Stimulated activated CD4-positive, alpha-beta T cell treated with anti-CD3 and anti-CD28 coated beads, Interleukin-1b, Interleukin-23, amount 100 ng/mL, for 4 hours (primary cell): Measurements from ENCODE around the gene ITPKB.
"Not testable (repeated sequence)": the region's sequence is repeated elsewhere in the genome, so short reads cannot be mapped to it uniquely, and the experiment has no call there.

Experiments
- DNase-seq, 2 donors: peaks; one replicate each; pipeline ENCODE4 v3.0.0-alpha.2; 2020; ENCODE audit warnings: low read depth in 2 of 2

ITPKB gene

DNA sequence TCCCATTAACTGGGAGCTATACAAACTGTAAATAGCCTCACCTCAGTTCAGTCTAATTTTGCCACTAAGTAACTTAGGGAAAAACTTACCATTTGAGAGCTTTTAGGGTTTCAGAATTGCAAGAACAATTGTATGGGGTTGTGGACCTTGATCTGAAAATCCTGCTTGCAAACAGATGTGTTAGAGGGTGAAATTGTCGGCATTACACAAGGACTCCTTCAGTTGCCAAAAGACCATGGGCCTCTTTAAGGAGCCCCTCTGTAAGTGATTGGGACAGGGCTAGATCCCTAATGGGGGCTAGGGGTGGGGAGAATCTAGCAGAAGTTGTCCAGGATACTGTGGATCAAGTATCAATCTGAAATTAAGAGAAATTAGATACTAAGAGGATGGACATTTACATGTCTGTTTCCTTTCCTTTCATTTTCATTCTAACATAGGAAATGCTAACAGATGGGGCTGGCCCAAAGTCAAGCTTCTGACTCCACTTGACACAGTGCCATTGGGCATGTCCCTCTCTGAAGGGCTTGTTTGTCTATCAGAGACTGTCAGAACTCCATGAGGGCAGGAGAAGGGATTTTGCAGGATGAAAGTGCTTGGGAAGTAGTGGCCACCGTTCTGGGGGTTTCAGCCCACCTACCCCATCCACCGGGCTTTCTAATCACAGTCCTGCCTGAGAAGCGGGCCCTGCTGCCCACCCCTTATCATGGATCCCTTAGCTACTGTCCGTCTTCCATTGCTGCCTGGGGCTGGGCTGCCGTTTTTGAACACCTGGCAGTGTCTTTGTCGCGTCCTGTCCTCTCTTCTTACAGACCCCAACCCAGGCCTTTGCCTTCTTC lies 135.8 kb downstream of the ITPKB start:
- DNase-seq: no peak

DNA sequence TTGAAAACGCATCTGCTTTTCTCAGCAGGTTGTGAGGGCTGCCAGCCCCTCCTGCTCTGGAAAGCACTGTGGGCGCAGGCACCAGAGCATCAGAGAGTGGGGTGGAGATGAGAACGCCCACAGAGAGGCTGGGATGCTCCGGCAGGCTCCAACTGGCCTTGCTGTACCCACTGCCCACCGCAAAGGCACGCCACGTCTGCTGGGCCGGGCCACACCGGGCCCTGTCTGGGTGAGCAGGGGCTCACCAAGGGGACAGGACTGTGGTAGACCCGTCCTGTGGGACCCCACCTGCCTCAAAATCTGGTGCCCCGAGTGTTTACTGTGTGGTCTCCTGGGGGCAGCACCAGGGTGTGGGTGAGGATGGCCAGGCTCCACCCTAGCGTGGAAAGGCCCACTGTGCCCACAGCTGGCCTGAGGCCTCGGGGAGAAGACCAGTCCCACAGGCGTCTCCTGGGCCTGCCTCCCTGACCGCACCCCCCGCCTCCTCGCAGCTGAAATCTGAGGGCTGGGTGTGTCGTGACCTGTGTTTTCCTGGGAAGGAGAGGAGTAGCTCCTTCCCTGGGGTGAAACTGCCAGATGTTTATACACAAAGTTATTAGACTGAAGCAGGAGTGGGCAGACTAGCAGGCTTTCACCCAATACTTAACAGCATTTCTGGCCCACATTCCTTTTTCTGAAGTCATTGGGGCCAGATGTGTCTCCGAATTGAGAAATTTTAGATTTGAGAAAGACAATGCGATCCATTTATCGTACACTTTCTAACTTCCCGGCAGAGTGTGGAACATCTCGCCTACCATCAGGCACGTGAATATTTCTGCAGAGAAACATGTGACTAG lies 136.7 kb downstream of the ITPKB start:
- no peak for DNase-seq

DNA sequence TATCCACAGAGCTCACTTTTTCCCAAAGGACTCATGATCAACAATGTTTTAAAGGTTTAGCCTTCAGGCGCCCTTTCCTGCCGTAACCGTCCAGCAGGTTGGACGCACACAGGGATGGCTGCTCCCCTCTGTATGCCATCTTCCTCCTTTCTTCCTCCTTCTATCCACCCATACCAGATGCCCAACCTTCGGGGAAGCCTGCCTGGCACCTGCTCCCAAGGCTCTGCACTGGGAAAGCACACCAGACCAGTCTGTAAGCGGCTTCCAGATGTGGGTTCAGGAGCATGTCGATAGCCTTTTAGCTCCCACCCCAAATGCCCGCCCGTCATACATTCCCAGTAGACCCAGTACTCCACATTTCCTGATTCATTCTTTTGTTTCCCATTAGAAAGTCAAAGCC lies 137.6 kb downstream of the ITPKB start:
- no peak for DNase-seq

DNA sequence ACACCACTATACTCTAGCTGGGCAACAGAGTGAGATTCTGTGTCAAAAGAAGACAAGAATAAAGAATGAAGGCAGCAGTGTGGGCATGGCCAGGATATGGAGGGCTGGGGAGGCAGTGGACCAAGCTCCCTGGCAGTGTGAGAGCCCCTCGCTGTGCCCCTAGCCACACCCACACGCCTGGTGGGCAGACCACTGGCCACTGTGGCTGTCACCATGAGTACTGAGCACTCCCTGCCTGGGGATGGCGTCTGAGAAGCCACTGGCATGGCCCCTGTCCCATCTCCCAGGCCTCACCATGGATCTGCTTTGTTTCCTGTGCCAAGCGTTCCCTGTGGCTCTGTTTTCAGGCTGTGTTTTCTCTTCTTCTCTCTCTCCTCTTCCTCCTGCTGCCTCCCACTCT lies 138.8 kb downstream of the ITPKB start:
- no peak for DNase-seq

DNA sequence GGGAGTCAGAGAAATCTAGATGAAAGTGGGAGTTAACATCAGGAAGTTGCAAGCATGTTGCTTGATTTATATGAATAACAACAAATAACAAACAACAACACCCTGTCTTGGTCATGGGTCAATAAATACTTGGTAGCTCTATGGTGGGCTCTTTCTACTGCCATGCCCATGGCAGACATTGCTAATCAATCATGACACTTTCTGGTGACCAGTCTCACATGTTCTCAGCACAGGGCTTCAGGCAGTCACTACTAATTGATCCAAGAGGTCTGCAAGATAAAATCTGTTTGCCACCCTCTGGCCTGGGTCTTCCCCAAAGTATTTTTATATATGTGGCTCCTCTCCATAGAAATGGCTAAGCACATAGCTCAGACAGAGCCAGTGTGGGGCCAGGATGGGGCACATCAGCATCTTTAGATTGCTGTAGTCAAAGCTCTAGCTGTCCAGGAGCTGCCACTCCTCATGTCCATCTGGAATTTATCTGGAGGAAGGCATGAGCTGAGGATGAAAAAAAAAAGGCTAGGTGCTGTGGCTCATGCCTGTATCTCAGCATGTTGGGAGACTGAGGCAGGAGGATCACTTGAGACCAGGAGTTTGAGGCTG lies 139.3 kb downstream of the ITPKB start:
- DNase-seq: no peak

DNA sequence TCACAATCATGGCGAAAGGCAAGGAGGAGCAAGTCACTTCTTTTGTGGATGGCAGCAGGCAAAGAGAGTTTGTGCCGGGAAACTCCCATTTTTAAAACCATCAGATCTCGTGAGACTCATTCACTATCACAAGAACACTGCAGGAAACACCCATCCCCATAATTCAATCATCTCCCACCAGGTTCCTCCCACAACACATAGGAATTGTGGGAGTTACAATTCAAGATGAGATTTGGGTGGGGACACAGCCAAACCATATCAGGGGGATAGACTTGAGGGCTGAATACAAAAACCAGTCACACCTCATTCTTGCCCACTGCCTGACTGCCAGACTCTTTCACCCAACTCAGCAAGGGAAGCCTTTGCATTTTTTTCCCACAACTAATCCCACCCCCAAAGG lies 140.1 kb downstream of the ITPKB start:
- not testable (repeated sequence) for DNase-seq

DNA sequence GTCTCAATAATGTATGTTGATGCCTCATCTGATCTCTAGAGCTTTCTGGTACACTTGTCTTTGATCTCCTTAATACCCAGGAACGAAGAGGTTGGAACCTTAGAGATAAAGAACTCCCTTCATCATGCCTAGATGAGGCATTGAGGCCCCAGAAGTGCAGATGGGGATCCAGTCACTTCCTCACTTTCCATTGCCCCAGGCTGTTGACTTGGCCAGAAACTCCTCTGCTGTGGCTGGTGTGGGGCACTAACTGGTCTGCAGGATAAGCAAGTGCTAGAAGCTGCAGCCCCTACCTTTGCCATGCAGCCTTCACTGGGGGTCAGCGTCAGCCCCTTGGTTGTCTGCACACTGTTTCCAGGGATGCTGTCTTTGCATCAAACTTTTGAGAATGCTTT lies 140.6 kb downstream of the ITPKB start:
- no peak for DNase-seq

DNA sequence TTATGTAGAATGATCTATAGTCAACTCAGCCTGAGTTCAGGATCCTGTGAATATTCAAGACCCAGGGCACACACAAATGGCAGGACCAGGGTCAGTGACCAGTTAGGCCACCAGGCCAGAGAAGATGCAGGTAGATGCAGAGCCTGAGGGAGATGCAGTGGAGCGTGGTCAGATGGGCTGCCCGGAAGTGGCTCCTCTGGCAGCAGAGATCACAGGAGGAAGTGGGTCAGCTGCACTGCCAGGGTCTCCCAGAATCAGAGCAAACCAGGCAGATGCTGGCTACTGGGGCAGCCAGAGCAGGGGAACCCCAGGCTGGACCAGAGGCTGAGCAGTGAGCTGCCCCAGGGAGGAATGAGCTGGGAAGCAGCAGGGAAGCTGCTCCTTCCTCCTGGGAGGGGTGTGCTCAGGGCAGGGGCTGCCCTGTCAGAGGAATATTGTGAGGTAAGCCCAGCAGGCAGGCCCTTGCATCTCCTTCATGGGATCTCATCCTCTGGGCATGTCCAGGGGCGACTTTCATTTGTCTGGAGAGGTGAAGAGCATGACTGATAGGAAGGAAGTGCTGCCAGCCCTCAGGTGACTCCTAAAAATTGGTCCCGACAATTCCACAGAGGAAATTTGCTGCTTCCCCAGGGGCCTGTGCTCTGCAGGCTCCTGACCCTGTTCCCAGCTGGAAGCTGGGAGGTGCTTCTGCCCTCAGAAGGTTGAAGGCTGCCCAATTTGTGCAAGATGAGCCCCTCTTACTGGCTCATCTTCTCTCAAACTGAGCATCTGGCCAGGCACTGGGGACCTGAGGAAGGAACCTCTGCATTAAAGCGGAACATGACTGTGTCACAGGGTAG lies 141.2 kb downstream of the ITPKB start:
- no peak for DNase-seq

DNA sequence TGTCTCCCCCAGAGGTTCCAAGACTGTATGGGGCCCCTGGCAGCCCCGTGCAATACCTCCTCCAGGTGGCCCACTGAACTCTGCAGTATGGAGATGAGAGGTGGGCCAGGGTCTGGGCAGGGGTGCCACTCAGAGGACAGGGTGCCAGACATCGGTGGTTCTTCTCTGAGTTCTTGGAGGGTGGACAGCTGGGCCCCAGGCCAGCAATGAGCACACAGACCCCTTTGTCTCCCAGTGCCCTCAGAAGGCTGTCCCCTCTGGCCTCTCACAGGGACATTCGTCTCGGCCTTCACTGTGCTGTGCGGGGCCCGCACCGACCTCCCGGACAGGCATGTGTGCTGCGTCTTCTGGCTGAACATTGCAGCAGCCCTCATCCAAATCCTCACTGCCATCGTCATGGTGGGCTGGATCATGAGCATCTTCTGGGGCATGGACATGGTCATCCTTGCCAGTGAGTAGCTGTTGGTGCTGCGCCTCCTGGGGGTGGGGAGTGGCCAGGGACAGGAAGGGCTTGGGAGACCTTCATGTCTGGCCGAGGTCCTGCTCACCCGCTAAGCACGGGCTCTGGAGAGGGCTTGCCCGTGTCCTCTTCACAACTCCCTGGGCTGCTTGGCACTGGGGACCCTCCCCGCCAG lies 142.4 kb downstream of the ITPKB start:
- DNase-seq: no peak

DNA sequence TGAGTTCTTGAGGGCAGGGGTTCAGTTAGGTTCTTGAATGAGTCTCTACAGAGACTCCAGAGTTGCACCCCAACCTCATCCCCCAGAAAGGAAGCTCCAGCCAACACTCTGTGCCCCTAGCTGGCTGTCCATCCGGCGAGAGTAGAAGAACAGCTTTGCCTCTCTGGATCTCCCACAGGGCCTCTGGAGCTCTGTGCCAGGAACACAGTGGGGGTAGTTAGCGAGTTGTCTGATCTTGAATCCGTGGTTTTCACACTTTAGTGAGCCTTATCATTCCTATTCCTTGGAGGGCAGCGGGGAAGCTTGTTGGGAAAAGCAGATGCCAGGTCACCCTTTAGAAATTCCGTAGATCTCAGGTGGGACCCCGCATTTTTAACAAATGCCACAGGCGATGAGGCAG lies 145.5 kb downstream of the ITPKB start:
- no peak for DNase-seq

DNA sequence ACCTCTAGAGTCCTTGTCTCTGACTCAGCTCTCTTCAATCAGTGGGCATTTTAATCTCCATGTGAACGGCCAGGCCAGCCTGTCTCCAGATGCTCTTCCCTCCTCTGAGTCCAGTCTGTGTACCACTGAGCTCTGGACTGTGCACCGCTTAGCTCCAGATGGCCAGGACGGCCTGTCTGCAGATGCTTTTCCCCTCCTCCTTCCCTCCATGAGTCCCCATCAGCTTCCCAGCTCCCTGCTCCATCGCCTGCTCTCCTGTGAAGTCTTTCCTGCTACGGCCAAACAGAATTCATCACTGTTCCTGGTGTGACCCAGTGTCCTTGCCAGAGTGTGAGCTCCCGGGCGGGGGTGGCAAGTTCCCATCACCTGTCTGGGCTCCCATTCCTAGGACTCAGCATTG lies 148.5 kb downstream of the ITPKB start:
- DNase-seq: no peak

DNA sequence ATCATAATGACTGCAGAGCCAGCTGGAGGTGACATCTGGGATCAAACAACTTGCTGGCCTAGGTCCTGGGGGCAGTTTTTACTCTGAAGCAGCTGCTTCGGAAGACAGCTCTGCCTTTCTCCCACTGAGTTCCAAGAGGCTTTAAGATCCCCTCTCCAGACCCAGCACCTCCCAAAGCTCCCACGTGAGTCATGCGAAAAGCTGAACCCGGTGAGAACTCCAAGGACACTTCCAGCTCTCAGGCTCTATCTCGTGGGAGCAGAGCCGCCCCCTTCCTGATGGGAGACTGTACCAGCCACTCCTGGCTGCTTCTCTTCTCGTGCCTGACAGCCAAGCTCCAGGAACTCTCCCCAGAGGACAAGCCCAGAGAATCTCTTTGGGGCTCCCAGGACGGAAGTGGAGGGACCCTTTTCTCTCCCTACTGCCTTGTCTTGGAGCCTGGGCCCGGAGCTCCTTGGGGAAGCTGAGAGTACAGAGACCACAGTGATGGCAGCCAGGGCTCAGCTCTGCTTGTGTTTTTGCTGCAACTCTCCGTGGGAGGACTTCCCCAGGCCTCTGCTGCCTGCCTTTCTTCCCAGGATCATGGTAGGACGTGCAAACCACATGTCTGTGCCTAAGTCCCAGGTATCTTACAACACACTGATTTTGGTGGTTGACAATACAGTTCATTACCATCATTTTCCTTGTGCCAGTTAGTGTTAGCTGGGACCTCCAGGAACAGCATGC lies 149.9 kb downstream of the ITPKB start:
- no peak for DNase-seq

DNA sequence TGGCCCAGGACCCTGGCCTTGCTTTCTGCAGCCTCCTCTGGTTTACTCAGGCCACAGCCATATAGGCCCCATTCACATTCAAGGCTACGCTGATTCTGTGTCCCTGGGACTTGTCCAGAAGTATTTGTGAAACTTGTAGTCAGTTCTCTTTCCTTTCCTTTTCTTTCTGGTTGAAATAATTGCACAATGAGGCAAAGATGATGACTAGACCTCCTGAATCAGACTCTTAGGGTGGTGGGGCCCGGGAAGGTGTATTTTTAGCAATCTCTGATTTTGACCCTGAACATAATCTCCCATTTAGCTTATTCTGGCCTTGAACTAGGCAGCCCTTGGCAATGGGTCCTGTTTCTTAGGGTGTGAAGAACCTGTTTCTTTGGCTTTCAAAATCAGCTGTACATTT lies 150.6 kb downstream of the ITPKB start:
- no peak for DNase-seq

DNA sequence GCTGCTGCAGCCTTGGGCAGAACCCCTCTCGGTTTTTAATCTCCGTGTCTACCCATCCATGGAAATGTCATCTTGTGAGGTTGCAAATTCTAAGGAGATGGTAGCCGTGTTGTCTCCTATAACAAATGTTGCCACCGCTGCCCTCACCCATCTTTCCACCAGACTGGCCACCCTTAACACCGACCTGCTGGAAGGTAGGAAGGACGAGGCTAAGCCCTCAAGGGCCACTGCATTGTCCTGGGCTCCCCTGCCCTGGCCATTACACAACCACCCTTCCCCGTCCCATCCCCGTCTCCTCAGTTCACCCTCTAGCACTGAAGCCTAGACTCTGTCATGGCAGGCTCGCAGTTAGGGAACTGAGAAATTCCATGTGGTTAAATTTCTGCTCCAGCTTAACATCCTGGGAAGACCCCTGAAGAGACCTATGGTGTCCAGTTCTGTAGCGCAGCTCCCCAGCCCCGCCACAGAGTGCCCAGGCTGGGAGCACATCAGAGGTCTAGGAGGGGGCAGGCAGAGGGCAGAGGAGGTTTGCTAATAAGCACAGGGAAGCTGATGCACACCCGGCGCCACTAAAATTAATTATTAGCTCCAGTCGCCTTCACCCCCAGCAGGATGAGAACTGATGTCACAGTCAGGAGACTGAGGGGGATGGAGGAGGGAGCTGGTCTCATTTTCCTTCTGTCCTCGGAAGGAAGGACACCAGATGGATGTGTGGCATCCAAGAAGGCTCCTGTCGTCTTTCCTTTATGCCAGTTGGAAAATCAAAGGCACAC lies 152.2 kb downstream of the ITPKB start:
- DNase-seq: no peak

DNA sequence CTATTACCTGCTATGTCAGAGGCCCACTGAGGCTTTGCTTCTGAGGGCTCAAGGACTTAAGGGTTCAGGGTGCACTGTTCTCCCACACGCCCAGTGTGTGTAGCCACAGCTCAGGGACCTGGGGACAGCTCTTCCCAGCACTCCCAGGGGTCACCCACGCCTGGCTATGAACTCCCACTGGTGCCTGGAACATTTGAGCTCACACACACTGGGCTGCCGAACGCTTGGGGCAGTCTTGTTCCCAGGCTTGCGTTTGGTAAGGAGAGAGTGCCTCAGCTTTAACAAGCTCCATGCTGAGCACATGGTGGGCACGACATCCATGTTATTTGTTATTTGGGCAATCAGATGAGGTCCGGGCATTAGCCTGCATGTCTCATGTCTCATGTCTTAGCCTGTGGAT lies 153.0 kb downstream of the ITPKB start:
- no peak for DNase-seq

DNA sequence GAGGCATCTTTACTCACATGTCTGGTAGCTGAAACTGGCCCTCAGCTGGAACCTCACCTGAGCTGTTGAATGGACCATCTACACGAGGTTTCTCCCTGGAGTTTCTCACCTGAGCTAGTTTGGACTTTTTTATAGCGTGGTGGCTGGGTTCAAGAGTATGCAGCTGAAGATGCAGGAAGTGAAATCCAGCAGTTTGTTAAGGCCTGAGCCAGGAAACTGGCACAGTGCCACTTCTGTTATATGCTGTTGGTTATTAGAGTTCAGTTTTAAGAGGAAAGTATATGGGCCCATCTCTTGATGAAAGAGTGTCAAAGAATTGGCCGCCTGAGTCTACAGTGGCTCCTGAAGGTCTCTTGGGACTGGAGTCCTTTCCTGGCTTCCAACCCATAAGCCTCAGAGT lies 154.9 kb downstream of the ITPKB start:
- no peak for DNase-seq

DNA sequence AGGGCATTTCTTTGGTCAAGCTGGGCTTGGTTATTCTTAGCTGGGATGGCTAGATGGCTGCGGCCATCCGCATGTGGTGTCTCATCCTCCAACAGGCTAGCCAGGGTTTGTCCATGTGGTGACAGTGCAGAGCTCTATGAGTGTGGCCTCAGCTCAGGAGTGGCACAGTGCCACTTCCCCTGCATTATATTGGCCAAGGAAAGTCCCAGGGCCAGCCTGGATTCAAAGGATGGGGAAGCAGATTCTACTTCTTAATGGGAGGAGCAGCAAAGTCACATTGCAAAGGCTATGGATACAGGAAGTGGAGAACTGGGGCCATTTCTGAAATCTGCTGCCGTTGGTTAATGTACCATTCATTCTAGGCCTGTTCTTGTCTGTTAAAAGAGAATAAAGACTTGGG lies 156.1 kb downstream of the ITPKB start:
- no peak for DNase-seq
